Body of pancreas (tissue), 4 donors: ENCODE results near the gene EPG5.

Source experiments
- CTCF ChIP-seq, 7 experiments: fragments of 450-650 bp in 4 of 7; fragments of 200-600 bp in 3 of 7; sonication (generic) in 3 of 7; IDR thresholded peaks; one replicate each; pipeline ENCODE4 v1.5.1; 2016 to 2019; ENCODE audit warnings: antibody characterized with exemption in 7 of 7
- POLR2A ChIP-seq, 3 donors: fragments of 450-650 bp; IDR thresholded peaks; one replicate each; pipeline ENCODE4 v1.6.1; 2016; ENCODE audit warnings: antibody characterized with exemption in 3 of 3, mild to moderate bottlenecking in 2 of 3

- TF ChIP-seq CTCF (IDR thresholded peaks at IDR 0.05): no peak
- TF ChIP-seq POLR2A (IDR thresholded peaks at IDR 0.05): no peak
These were observed 17.6 kb upstream of the EPG5 start for GRCh38 chr18:45984546-45985235.
